ENCODE results near the gene PIGZ. TPM values are rescaled to one million over a fixed set of nuclear protein-coding genes. Genes with fewer than 3 reads are reported as not detected.

PIGZ gene
- total and polyA plus RNA-seq, 4 donors: 0.99 to 2.4 (median 1.6) TPM

DNA sequence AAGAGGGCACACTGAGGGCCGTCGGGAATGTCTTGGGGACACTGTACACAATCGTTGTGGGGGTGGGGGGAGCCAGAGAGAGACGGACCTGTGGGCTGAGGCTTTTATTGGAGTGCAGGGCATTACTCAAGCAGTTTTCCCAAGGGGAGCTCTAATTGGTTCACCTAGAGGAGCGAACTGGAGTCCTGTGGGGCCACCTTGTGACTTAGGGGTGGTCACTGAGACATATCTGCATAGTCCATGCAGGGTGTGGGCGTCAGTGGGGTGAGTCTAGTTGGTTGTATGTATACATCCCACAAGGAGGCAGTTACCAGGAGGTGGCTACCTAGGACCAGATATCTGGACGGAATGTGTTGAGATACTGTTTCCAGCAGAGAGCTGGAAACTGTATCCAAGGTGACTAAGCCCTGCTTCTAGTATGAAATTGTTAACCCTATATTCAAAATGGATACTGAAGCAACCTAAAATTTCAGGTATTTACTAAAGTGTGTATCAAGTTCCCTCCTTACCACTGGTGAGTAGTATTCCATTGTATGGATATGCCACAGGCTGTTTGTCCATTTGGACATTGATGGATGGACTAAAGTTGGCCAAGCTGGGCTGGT lies 2.6 kb upstream of the PIGZ start:
- WGBS: 87% methylated on average over 7 of the region's 7 CpGs
- no peak for TF ChIP-seq SP1 (IDR thresholded peaks at IDR 0.05)
- TF ChIP-seq, protein P1, sequence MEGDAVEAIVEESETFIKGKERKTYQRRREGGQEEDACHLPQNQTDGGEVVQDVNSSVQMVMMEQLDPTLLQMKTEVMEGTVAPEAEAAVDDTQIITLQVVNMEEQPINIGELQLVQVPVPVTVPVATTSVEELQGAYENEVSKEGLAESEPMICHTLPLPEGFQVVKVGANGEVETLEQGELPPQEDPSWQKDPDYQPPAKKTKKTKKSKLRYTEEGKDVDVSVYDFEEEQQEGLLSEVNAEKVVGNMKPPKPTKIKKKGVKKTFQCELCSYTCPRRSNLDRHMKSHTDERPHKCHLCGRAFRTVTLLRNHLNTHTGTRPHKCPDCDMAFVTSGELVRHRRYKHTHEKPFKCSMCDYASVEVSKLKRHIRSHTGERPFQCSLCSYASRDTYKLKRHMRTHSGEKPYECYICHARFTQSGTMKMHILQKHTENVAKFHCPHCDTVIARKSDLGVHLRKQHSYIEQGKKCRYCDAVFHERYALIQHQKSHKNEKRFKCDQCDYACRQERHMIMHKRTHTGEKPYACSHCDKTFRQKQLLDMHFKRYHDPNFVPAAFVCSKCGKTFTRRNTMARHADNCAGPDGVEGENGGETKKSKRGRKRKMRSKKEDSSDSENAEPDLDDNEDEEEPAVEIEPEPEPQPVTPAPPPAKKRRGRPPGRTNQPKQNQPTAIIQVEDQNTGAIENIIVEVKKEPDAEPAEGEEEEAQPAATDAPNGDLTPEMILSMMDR (IDR thresholded peaks at IDR 0.05; ENCODE audit: low read depth, low read length, missing input control): no peak
- TF ChIP-seq, protein P2, sequence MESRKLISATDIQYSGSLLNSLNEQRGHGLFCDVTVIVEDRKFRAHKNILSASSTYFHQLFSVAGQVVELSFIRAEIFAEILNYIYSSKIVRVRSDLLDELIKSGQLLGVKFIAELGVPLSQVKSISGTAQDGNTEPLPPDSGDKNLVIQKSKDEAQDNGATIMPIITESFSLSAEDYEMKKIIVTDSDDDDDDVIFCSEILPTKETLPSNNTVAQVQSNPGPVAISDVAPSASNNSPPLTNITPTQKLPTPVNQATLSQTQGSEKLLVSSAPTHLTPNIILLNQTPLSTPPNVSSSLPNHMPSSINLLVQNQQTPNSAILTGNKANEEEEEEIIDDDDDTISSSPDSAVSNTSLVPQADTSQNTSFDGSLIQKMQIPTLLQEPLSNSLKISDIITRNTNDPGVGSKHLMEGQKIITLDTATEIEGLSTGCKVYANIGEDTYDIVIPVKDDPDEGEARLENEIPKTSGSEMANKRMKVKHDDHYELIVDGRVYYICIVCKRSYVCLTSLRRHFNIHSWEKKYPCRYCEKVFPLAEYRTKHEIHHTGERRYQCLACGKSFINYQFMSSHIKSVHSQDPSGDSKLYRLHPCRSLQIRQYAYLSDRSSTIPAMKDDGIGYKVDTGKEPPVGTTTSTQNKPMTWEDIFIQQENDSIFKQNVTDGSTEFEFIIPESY (IDR thresholded peaks at IDR 0.05): no peak
- Histone ChIP-seq H3K4me3 (ENCODE audit: low read depth in 1 of 3, low read length in 3 of 3) (no peak overlapping the region), H3K27me3 (ENCODE audit: control insufficient read depth in 4 of 4, insufficient read depth in 4 of 4, low read length in 3 of 4) (no peaks in the 10 kb centered on the region), H3K4me1 (ENCODE audit: control insufficient read depth in 4 of 4, insufficient read depth in 4 of 4, low read length in 3 of 4) (peaks cover 0 to 16% (median 10%) of the 10 kb centered on the region in 4 donors), H3K36me3 (ENCODE audit: control insufficient read depth in 4 of 4, insufficient read depth in 3 of 4, low read depth in 1 of 4, low read length in 3 of 4) (no peaks in the 10 kb centered on the region), H3K9me3 (ENCODE audit: control insufficient read depth in 4 of 4, low read length in 3 of 4) (no peaks in the 10 kb centered on the region), H3K27ac (ENCODE audit: low read depth in 1 of 2, low read length in 2 of 2) (no peak overlapping the region), H3K9ac (ENCODE audit: low read depth in 1 of 2, low read length in 2 of 2) (no peak overlapping the region)
- DNase-seq (ENCODE audit: low spot score): peak; percentile 67

DNA sequence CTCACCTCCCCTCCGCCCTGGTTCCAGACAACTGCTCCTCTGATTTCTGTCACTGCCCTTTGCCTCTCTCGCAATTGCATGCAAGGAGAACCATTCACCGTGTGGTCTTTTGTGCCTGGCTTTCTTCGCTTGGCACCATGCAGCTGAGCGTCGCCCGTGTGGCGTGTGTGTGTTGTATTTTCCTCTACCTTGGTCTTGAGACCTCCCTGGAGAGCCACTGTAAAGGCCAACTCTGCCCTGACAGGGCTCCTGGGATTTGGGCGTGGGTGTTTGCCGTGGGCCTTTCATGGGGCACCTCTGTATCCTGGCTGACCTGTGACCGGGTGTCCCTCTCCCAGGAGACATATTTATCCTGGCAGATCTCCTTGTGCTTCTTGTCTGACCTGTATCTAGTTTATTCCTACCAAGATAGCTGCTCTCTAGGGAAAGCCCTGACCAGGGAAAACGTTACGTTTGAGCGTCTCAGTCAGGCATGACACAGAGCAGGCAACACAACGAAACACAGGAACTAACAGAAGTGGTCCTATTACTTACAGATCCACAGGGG lies 2.0 kb upstream of the PIGZ start:
- DNase-seq (ENCODE audit: low spot score): no peak
- TF ChIP-seq, protein P3, sequence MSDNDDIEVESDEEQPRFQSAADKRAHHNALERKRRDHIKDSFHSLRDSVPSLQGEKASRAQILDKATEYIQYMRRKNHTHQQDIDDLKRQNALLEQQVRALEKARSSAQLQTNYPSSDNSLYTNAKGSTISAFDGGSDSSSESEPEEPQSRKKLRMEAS (IDR thresholded peaks at IDR 0.05): no peak
- no peak for TF ChIP-seq EGR1 (IDR thresholded peaks at IDR 0.05; ENCODE audit: low read depth in 2 of 2)
- TF ChIP-seq, protein P4, sequence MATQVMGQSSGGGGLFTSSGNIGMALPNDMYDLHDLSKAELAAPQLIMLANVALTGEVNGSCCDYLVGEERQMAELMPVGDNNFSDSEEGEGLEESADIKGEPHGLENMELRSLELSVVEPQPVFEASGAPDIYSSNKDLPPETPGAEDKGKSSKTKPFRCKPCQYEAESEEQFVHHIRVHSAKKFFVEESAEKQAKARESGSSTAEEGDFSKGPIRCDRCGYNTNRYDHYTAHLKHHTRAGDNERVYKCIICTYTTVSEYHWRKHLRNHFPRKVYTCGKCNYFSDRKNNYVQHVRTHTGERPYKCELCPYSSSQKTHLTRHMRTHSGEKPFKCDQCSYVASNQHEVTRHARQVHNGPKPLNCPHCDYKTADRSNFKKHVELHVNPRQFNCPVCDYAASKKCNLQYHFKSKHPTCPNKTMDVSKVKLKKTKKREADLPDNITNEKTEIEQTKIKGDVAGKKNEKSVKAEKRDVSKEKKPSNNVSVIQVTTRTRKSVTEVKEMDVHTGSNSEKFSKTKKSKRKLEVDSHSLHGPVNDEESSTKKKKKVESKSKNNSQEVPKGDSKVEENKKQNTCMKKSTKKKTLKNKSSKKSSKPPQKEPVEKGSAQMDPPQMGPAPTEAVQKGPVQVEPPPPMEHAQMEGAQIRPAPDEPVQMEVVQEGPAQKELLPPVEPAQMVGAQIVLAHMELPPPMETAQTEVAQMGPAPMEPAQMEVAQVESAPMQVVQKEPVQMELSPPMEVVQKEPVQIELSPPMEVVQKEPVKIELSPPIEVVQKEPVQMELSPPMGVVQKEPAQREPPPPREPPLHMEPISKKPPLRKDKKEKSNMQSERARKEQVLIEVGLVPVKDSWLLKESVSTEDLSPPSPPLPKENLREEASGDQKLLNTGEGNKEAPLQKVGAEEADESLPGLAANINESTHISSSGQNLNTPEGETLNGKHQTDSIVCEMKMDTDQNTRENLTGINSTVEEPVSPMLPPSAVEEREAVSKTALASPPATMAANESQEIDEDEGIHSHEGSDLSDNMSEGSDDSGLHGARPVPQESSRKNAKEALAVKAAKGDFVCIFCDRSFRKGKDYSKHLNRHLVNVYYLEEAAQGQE (IDR thresholded peaks at IDR 0.05): no peak
- no peak for TF ChIP-seq YY1 (IDR thresholded peaks at IDR 0.05)
- no peak for TF ChIP-seq RXRA (IDR thresholded peaks at IDR 0.05)
- no peak for TF ChIP-seq FOXA1 (IDR thresholded peaks at IDR 0.05)
- no peak for TF ChIP-seq HNF4A (conservative IDR thresholded peaks at IDR 0.05)
- TF ChIP-seq, protein P5, sequence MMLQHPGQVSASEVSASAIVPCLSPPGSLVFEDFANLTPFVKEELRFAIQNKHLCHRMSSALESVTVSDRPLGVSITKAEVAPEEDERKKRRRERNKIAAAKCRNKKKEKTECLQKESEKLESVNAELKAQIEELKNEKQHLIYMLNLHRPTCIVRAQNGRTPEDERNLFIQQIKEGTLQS (IDR thresholded peaks at IDR 0.05): no peak
- TF ChIP-seq JUND (IDR thresholded peaks at IDR 0.05): no peak
- TF ChIP-seq, protein P1 (IDR thresholded peaks at IDR 0.05; ENCODE audit: low read depth, low read length, missing input control): no peak
- TF ChIP-seq, protein P2 (IDR thresholded peaks at IDR 0.05): no peak
- TF ChIP-seq SP1 (IDR thresholded peaks at IDR 0.05): no peak
- TF ChIP-seq RAD21 (IDR thresholded peaks at IDR 0.05): no peak
- TF ChIP-seq NR2F2 (IDR thresholded peaks at IDR 0.05): no peak
- peaks cover 0 to 16% (median 10%) of the 10 kb centered on the region in 4 donors for H3K4me1 ChIP-seq (ENCODE audit: control insufficient read depth in 4 of 4, insufficient read depth in 4 of 4, low read length in 3 of 4)
- no peak overlapping the region for H3K27ac ChIP-seq (ENCODE audit: low read depth in 1 of 2, low read length in 2 of 2)
- 84% methylated on average over 15 of the region's 15 CpGs for WGBS
- H3K27me3 ChIP-seq (ENCODE audit: control insufficient read depth in 4 of 4, insufficient read depth in 4 of 4, low read length in 3 of 4): no peaks in the 10 kb centered on the region
- no peaks in the 10 kb centered on the region for H3K9me3 ChIP-seq (ENCODE audit: control insufficient read depth in 4 of 4, low read length in 3 of 4)
- H3K9ac ChIP-seq (ENCODE audit: low read depth in 1 of 2, low read length in 2 of 2): no peak overlapping the region
- no peak overlapping the region for H3K4me3 ChIP-seq (ENCODE audit: low read depth in 1 of 3, low read length in 3 of 3)
- no peaks in the 10 kb centered on the region for H3K36me3 ChIP-seq (ENCODE audit: control insufficient read depth in 4 of 4, insufficient read depth in 3 of 4, low read depth in 1 of 4, low read length in 3 of 4)
